Left lobe of liver (tissue), 2 donors: Measurements from ENCODE around the gene ZPLD1. TPM values are rescaled to one million over a fixed set of nuclear protein-coding genes. Genes with fewer than 3 reads are reported as not detected.

ENCODE experiments used
- ATAC-seq: fragments of 200-7000 bp; cut with Tn5 transposase; one replicate; pipeline ENCODE4 v1.9.1; 2020; ENCODE audit warnings: mild to moderate bottlenecking, moderate library complexity
- DNase-seq: peaks from one replicate; pipeline ENCODE4 v3.0.0-alpha.2; 2020; ENCODE audit warnings: low spot score
- total RNA-seq: library from RNA; stranded (reverse); gene quantifications from one replicate; pipeline ENCODE4 v1.2.1, GENCODE V29; 2021
- donor health status: DM: no; HTN: no; CAD: no; lungs with moderate emphysema.
- donor health status: DM: no; HTN: yes; CAD: no.

ZPLD1 gene
- total RNA-seq, 1 donor from 2014 or later = not detected

DNA sequence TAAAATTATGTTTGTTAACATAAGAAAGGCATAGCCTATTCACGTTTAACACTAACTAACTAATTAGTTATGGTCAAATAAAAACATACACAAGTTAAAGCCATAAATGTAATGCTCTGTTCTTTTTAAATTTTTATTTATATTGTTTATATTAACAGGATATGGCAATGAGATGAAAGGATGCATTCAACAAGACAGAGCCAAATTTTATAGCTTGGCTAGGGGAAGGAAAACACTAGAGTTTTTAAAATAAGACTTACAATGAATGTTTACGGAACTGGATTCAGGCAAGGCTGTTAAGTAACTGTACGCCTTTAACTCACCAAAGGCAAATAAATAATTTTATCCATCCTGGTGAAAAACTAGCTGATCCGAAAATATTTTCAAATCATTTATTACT, 86.4 kb downstream of the ZPLD1 start:
- ATAC-seq = no peak
- DNase-seq = no peak

DNA sequence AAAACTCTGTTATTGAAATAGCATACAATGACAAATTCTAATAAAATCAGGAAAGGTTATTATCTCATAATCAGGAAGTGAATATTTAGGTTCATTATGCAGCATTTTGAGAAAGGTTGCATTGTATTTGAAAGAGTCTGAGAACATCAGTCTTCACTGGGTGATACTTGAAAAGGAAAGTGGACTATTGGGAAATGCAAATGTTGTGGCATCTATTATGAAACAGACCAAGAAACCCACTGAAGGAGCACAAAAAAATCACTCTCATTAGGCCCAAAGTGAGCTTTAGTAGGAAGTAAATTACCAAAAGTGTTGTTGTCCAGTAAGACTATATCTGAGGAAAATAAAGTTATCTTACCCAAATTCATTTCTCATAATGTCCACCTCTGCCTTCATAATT, 90.8 kb downstream of the ZPLD1 start:
- DNase-seq (no peak), ATAC-seq (no peak)

DNA sequence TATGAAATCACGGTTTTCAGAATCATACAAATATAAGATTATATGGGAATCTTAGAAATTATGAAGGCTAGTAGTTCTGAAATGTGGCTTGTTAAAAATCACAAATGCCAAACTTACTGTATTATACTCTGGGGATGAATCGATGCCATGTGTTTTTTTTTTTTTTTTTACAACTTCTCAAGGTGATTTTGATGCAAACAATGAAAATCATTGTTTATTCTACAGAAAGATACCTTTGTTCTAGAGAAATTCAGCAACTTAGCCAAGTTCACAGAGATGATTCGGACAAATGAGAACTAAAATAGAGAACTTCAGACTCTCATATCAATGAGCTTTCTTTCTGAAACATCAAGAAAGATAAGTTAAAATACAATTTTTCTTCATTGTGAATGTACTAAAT, 92.0 kb downstream of the ZPLD1 start:
- ATAC-seq (no peak), DNase-seq (no peak)

DNA sequence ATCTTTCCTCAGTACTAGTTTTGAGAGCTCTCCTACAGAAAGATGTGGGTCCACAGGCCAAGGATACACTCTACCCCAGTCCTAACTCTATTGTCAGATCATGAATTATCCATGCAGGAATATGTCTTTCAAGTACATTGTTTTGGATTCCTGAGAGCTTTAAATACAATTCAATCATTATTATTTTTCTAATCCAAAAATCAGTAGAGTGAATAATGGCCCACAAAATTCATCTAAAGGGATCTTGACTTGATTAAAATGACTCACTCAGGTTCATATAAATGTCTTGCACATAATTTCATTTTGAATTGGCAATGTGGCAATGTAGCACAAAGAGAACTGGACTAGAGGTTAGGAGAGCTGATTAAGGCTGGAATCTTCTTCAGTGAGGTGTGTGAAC, 93.9 kb downstream of the ZPLD1 start:
- DNase-seq = no peak
- no peak for ATAC-seq
